ENCODE results near the gene MTMR11. TPM values are rescaled to one million over a fixed set of nuclear protein-coding genes. Genes with fewer than 3 reads are reported as not detected.

Gene MTMR11
- total and polyA plus RNA-seq, 10 of the 15 experiments (the other 5 are each of a cell fraction or from before 2014, with no cell fraction given) = 0.35 to 1.1 (median 0.73) TPM

DNA sequence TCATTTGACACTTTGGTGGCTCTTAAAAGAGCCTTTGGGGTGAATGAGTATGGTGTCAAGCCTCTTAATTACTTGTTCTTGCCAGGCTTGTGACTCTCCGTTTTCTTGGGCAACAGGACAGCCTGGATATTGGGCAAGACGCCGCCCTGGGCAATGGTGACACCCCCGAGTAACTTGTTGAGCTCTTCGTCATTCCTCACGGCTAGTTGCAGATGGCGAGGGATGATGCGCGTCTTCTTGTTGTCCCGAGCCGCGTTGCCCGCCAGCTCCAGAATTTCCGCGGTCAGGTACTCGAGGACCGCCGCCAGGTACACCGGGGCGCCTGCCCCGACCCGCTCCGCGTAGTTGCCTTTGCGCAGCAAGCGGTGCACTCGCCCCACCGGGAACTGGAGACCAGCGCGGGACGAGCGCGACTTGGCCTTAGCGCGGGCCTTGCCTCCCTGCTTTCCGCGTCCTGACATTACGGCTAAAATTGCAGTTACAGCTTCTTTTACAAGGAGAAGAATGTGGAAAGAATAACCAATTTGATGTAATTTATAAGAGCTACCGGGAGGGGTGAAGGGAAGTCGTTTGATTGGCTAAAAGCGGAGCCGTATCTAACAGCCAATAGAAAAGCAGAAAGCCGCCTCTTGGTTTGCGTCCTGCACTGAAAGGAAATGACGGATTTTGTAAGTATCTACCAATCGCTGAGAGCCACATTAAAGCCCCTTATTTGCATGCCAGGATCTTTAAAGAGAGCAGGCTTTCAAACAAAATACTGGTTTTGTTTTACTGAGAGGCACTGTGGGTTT is 49.0 kb downstream of the MTMR11 start (continued):
- TF ChIP-seq, protein P1, sequence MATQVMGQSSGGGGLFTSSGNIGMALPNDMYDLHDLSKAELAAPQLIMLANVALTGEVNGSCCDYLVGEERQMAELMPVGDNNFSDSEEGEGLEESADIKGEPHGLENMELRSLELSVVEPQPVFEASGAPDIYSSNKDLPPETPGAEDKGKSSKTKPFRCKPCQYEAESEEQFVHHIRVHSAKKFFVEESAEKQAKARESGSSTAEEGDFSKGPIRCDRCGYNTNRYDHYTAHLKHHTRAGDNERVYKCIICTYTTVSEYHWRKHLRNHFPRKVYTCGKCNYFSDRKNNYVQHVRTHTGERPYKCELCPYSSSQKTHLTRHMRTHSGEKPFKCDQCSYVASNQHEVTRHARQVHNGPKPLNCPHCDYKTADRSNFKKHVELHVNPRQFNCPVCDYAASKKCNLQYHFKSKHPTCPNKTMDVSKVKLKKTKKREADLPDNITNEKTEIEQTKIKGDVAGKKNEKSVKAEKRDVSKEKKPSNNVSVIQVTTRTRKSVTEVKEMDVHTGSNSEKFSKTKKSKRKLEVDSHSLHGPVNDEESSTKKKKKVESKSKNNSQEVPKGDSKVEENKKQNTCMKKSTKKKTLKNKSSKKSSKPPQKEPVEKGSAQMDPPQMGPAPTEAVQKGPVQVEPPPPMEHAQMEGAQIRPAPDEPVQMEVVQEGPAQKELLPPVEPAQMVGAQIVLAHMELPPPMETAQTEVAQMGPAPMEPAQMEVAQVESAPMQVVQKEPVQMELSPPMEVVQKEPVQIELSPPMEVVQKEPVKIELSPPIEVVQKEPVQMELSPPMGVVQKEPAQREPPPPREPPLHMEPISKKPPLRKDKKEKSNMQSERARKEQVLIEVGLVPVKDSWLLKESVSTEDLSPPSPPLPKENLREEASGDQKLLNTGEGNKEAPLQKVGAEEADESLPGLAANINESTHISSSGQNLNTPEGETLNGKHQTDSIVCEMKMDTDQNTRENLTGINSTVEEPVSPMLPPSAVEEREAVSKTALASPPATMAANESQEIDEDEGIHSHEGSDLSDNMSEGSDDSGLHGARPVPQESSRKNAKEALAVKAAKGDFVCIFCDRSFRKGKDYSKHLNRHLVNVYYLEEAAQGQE (IDR thresholded peaks at IDR 0.05; ENCODE audit: low read depth, low read length) = no peak
- TF ChIP-seq ZNF217 (IDR thresholded peaks at IDR 0.05) (no peak; the same call in 1 of the 2 replicates), GATAD2B (conservative IDR thresholded peaks at IDR 0.05; ENCODE audit: low read depth) (peak; percentile 65; the same call in 1 of the 2 replicates), POLR2AphosphoS2 (IDR thresholded peaks at IDR 0.05; ENCODE audit: low read depth, low read length) (peak; percentile 95), ZNF207 (IDR thresholded peaks at IDR 0.05; ENCODE audit: borderline replicate concordance) (peak; percentile 84; the same call in 1 of the 2 replicates), MEF2A (IDR thresholded peaks at IDR 0.05; ENCODE audit: insufficient read depth, low read depth, low read length) (no peak), ZSCAN29 (IDR thresholded peaks at IDR 0.05) (no peak), DPF2 (IDR thresholded peaks at IDR 0.05) (no peak; the same call in 1 of the 2 replicates), ZBED1 (IDR thresholded peaks at IDR 0.05; ENCODE audit: borderline replicate concordance) (peak; percentile 51), CEBPB (IDR thresholded peaks at IDR 0.05; ENCODE audit: borderline replicate concordance in 1 of 2, low read depth in 2 of 2, low read length in 2 of 2) (peak; percentile 5 to 13; a peak in 1 of 4 replicates), BHLHE40 (IDR thresholded peaks at IDR 0.05; ENCODE audit: borderline replicate concordance in 1 of 2, low read depth in 2 of 2, low read length in 1 of 2) (peak in 1 of 2 experiments; percentile 28; a peak in 2 of 4 replicates), NFYB (IDR thresholded peaks at IDR 0.05; ENCODE audit: insufficient read depth, low read depth, low read length) (peak; percentile 92), TCF7 (IDR thresholded peaks at IDR 0.05; ENCODE audit: borderline replicate concordance) (no peak), MXI1 (IDR thresholded peaks at IDR 0.05; ENCODE audit: low read depth, low read length) (peak; percentile 36; the same call in 1 of the 2 replicates), JUNB (IDR thresholded peaks at IDR 0.05) (no peak), EP300 (IDR thresholded peaks at IDR 0.05; ENCODE audit: borderline replicate concordance in 1 of 2, control insufficient read depth in 1 of 2, low read depth in 2 of 2, low read length in 2 of 2) (no peak), WRNIP1 (IDR thresholded peaks at IDR 0.05; ENCODE audit: borderline replicate concordance, low read depth, low read length) (no peak), SMAD1 (IDR thresholded peaks at IDR 0.05; ENCODE audit: low read depth, partially characterized antibody) (peak; percentile 91)
- TF ChIP-seq, protein P2, sequence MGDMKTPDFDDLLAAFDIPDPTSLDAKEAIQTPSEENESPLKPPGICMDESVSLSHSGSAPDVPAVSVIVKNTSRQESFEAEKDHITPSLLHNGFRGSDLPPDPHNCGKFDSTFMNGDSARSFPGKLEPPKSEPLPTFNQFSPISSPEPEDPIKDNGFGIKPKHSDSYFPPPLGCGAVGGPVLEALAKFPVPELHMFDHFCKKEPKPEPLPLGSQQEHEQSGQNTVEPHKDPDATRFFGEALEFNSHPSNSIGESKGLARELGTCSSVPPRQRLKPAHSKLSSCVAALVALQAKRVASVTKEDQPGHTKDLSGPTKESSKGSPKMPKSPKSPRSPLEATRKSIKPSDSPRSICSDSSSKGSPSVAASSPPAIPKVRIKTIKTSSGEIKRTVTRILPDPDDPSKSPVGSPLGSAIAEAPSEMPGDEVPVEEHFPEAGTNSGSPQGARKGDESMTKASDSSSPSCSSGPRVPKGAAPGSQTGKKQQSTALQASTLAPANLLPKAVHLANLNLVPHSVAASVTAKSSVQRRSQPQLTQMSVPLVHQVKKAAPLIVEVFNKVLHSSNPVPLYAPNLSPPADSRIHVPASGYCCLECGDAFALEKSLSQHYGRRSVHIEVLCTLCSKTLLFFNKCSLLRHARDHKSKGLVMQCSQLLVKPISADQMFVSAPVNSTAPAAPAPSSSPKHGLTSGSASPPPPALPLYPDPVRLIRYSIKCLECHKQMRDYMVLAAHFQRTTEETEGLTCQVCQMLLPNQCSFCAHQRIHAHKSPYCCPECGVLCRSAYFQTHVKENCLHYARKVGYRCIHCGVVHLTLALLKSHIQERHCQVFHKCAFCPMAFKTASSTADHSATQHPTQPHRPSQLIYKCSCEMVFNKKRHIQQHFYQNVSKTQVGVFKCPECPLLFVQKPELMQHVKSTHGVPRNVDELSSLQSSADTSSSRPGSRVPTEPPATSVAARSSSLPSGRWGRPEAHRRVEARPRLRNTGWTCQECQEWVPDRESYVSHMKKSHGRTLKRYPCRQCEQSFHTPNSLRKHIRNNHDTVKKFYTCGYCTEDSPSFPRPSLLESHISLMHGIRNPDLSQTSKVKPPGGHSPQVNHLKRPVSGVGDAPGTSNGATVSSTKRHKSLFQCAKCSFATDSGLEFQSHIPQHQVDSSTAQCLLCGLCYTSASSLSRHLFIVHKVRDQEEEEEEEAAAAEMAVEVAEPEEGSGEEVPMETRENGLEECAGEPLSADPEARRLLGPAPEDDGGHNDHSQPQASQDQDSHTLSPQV (IDR thresholded peaks at IDR 0.05) = no peak
- TF ChIP-seq, protein P3, sequence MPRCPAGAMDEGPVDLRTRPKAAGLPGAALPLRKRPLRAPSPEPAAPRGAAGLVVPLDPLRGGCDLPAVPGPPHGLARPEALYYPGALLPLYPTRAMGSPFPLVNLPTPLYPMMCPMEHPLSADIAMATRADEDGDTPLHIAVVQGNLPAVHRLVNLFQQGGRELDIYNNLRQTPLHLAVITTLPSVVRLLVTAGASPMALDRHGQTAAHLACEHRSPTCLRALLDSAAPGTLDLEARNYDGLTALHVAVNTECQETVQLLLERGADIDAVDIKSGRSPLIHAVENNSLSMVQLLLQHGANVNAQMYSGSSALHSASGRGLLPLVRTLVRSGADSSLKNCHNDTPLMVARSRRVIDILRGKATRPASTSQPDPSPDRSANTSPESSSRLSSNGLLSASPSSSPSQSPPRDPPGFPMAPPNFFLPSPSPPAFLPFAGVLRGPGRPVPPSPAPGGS (IDR thresholded peaks at IDR 0.05; ENCODE audit: borderline replicate concordance, insufficient read depth, low read depth, low read length, poor library complexity, severe bottlenecking) = no peak

All from GM12878 (cell line).